ENCODE data around the gene MAML2. TPM values are rescaled to one million over a fixed set of nuclear protein-coding genes. Genes with fewer than 3 reads are reported as not detected.

Gene MAML2
- total and polyA plus RNA-seq, 4 donors, result 0.56 to 2.1 (median 1.4) TPM

GRCh38 chr11:96109331-96110030 is 233.5 kb downstream of the MAML2 start:
- TF ChIP-seq, protein P1, sequence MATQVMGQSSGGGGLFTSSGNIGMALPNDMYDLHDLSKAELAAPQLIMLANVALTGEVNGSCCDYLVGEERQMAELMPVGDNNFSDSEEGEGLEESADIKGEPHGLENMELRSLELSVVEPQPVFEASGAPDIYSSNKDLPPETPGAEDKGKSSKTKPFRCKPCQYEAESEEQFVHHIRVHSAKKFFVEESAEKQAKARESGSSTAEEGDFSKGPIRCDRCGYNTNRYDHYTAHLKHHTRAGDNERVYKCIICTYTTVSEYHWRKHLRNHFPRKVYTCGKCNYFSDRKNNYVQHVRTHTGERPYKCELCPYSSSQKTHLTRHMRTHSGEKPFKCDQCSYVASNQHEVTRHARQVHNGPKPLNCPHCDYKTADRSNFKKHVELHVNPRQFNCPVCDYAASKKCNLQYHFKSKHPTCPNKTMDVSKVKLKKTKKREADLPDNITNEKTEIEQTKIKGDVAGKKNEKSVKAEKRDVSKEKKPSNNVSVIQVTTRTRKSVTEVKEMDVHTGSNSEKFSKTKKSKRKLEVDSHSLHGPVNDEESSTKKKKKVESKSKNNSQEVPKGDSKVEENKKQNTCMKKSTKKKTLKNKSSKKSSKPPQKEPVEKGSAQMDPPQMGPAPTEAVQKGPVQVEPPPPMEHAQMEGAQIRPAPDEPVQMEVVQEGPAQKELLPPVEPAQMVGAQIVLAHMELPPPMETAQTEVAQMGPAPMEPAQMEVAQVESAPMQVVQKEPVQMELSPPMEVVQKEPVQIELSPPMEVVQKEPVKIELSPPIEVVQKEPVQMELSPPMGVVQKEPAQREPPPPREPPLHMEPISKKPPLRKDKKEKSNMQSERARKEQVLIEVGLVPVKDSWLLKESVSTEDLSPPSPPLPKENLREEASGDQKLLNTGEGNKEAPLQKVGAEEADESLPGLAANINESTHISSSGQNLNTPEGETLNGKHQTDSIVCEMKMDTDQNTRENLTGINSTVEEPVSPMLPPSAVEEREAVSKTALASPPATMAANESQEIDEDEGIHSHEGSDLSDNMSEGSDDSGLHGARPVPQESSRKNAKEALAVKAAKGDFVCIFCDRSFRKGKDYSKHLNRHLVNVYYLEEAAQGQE (IDR thresholded peaks at IDR 0.05), result no peak
- TF ChIP-seq FOXA2 (IDR thresholded peaks at IDR 0.05) (no peak), RXRA (IDR thresholded peaks at IDR 0.05) (no peak), FOXA1 (IDR thresholded peaks at IDR 0.05) (no peak), CTCF (IDR thresholded peaks at IDR 0.05; ENCODE audit: low read depth, low read length, missing input control) (no peak), HNF4G (IDR thresholded peaks at IDR 0.05) (no peak)
- no peaks in the 10 kb centered on the region for H3K4me1 ChIP-seq (ENCODE audit: control insufficient read depth in 4 of 4, insufficient read depth in 4 of 4, low read length in 3 of 4)
- no peak overlapping the region for H3K4me3 ChIP-seq (ENCODE audit: low read depth in 1 of 3, low read length in 3 of 3)
- H3K36me3 ChIP-seq (ENCODE audit: control insufficient read depth in 4 of 4, insufficient read depth in 3 of 4, low read depth in 1 of 4, low read length in 3 of 4), result no peaks in the 10 kb centered on the region
- 78% methylated on average over 5 of the region's 5 CpGs for WGBS
- no peaks in the 10 kb centered on the region for H3K27me3 ChIP-seq (ENCODE audit: control insufficient read depth in 4 of 4, insufficient read depth in 4 of 4, low read length in 3 of 4)
- no peak for DNase-seq (ENCODE audit: low spot score)
- H3K9me3 ChIP-seq (ENCODE audit: control insufficient read depth in 4 of 4, low read length in 3 of 4), result no peaks in the 10 kb centered on the region
- H3K27ac ChIP-seq (ENCODE audit: low read depth in 1 of 2, low read length in 2 of 2), result no peak overlapping the region
- H3K9ac ChIP-seq (ENCODE audit: low read depth in 1 of 2, low read length in 2 of 2), result no peak overlapping the region

DNA sequence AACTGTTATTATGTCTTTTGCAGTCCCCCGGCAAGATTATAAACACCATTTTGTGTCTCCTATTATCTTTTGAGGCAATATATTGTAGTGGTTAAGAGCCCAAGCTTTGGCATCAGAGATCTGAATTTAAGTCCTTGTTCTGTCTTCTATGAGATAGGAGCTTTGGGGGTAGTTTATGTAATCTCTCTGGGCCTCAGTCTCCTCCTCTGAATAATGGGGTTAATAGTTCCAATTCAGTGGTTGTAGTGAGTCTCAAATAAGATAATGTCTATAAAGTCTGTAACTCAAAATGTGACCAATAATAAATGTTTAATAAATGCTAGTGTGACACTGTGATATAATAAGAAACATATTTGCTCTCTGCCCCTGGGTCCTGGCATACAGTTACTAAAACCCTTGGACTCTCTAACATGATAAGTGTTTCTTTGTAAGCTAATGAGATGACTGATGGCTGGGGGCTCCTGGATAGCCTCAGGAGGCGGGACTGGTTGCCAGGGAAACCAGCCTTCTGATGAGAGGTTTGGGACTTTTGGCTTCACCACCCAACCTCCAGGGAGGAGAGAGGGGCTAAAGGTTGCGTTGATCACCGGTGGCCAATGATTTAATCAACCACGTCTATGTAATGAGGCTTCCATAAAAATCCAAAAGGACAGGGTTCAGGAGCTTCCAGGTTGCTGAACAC is 235.7 kb downstream of the MAML2 start:
- H3K4me3 ChIP-seq (ENCODE audit: low read depth in 1 of 3, low read length in 3 of 3), result no peak overlapping the region
- H3K9ac ChIP-seq (ENCODE audit: low read depth in 1 of 2, low read length in 2 of 2), result no peak overlapping the region
- TF ChIP-seq ZBTB33 (IDR thresholded peaks at IDR 0.05), result no peak
- no peak for TF ChIP-seq FOXA1 (IDR thresholded peaks at IDR 0.05)
- TF ChIP-seq, protein P1 (IDR thresholded peaks at IDR 0.05), result no peak
- no peaks in the 10 kb centered on the region for H3K36me3 ChIP-seq (ENCODE audit: control insufficient read depth in 4 of 4, insufficient read depth in 3 of 4, low read depth in 1 of 4, low read length in 3 of 4)
- no peak overlapping the region for H3K27ac ChIP-seq (ENCODE audit: low read depth in 1 of 2, low read length in 2 of 2)
- no peaks in the 10 kb centered on the region for H3K4me1 ChIP-seq (ENCODE audit: control insufficient read depth in 4 of 4, insufficient read depth in 4 of 4, low read length in 3 of 4)
- WGBS, result 91% methylated on average over 5 of the region's 5 CpGs
- no peaks in the 10 kb centered on the region for H3K27me3 ChIP-seq (ENCODE audit: control insufficient read depth in 4 of 4, insufficient read depth in 4 of 4, low read length in 3 of 4)
- no peaks in the 10 kb centered on the region for H3K9me3 ChIP-seq (ENCODE audit: control insufficient read depth in 4 of 4, low read length in 3 of 4)
- no peak for DNase-seq (ENCODE audit: low spot score)

Measured in liver (tissue), 9 donors.